NCI-H146 (cell line): Measurements from ENCODE around the gene ZFR2.
"Not testable (repeated sequence)": the region's sequence is repeated elsewhere in the genome, so short reads cannot be mapped to it uniquely, and the experiment has no call there.

Source experiments
- DNase-seq: peaks from one replicate; lab custom pipeline; 2025; lab: John Stamatoyannopoulos, UW

Gene ZFR2

DNA sequence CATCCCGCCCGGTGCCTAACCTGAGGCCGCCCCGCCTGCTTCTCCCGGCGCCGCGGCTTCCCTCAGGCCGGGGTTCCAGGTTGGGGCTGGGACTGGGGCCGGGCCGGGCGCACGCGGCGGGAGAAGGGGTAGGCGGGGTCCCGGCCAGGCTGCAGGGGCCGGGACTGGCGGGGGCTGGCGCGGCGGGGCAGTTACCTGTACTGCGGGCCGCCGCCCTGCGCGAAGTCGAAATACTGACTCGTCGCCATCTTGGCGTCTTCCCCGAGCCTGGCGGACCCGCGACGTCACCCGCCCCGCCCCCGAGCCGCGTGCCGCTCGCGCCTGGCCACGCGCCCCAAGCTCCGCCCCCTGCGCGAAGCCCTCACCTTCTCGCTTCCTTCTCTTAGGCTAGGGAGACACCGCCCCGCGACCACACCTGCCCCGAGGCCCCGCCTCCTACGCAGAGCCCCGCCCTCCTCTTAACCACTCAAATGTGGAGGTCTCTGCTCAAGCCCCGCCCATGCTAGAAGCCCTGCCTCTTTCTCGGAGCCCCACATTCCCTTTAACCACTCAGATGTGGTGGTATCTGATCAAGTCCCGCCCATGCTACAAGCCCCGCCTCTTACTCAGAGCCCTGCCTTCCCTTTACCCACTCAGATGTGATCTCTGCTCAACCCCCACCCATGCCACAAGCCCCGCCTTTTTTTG lies at the start of gene ZFR2:
ZFR2 (minus strand) TSS at position 269 of the 687 bp plus-strand sequence; CDS start at position 248, 21 bp downstream.
- no peak for DNase-seq

DNA sequence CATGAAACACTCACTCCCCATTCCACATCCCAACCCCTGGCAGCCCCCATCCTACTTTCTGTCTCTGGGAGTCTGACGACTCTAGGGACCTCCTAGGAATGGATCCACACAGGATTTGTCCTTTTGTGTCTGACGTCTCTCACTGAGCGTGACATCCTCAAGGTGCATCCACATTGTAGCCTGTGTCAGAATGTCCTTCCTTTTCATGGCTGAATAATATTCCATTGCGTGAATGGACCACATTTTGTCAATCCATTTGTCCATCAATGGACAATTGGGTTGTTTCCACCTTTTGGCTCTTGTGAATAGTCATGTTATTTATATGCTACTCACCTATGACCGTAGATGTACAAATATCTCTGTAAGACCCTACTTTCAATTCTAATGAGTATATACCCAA lies 47.2 kb upstream of the ZFR2 start:
- DNase-seq = no peak

DNA sequence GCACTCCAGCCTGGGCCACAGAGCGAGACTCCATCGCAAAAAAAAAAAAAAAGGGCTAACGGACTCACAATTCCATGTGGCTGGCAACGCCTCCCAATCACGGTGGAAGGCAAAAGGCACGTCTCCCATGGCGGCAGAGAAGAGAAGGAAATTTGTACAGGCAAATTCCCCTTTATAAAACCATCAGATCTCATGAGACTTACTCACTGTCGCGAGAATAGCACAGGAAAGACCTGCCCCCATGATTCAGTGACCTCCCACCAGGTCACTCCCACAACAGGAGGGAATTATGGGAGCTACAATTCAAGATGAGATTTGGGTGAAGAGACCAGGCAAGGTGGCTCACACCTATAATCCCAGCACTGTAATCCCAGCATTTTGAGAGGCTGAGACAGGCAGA lies 45.4 kb upstream of the ZFR2 start:
- DNase-seq = no peak

DNA sequence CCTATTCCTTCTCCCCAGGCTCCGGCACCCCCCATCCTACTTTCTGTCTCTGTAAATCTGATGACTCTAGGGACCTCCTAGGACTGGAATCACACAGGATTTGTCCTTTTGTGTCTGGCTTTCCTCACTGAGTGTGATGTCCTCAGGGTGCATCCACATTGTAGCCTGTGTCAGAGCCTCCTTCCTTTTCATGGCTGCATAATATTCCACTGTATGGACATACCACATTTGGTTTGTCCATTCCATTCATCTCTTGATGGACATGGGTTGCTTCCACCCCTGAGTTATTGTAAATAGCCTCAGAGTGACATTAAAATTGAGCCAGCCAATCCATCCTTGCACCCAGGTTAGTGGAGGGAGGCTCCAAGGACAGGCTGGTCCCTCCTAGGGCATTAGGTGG lies 41.3 kb upstream of the ZFR2 start:
- no peak for DNase-seq

DNA sequence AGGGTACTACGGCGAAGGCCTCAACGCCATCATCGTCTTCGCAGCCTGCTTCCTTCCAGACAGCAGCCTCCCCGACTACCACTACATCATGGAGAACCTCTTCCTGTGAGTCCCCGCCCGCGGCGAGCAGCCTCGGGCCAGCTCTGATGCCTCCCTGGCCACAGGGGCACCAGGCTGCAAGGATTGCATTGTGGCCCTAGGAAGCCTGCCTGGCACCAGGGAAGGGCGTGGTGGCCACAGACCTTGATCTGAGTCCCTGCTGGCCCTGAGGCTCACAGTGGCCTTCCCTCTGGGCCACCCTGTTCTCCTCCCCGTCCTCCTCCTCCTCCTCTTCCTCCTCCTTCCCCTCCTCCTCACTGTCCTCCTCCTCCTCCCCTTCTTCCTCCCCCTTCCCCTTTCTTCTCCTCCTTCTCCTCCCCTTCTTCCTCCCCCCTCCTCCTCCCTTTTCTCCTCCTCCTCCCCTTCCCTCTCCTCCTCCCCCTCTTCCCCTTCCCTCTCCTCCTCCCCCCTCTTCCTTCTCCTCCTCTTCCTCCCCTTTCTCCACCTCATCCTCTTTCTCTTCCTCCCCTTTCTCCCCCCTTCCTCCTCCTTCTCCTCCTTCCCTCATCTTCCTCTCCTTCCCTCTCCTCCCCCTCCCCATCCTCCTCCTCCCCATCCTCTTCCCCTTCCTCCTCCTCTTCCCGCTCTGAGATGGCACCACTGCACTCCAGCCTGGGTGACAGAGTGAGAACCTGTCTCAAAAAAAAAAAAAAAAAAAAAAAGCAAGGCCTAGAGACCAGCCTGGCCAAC lies 39.6 kb upstream of the ZFR2 start:
- no peak for DNase-seq

DNA sequence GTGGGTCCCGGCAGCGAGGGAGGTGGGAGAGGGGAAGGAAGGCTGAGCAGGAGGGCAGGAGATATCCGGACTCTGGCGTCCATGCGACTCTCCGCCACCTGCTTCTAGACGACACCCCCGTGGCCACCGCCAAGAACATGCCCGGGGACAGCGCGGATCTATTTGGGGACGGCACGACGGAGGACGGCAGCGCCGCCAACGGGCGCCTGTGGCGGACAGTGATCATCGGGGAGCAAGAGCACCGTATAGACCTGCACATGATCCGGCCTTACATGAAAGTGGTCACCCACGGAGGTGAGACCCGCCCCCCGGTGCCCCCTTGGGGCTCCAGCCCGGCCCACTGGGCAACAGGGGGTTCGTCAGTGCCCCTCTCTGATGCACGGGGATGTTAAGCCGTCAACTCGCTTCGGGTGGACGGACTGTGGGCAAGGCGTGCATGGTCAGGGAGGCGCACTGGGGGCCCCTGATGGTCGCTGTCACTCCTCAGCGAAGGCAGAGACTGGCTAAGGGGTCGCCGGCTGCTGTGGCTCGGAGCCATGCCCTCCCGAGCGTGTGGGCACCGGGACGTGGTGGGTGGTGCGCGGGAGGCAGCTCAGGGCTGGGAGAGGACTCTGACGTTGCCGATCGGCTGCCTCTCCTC lies 38.9 kb upstream of the ZFR2 start:
- DNase-seq = no peak

DNA sequence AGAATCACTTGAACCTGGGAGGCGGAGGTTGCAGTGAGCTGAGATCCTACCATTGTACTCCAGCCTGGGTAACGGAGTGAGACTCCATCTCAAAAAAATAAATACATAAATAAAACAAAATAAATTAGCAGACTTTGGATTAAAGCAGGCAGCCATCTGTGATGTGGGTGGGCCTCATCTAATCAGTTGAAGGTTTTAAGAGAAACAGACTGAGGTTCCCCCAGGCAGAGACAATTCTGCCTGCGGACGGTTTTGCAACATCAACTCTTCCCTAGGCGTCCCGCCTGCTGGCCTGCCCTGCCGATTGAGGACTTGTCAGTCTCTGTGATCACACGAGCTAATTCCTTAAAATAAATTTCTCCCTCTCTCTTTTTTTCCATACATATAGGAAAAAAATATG lies 35.4 kb upstream of the ZFR2 start:
- no peak for DNase-seq

DNA sequence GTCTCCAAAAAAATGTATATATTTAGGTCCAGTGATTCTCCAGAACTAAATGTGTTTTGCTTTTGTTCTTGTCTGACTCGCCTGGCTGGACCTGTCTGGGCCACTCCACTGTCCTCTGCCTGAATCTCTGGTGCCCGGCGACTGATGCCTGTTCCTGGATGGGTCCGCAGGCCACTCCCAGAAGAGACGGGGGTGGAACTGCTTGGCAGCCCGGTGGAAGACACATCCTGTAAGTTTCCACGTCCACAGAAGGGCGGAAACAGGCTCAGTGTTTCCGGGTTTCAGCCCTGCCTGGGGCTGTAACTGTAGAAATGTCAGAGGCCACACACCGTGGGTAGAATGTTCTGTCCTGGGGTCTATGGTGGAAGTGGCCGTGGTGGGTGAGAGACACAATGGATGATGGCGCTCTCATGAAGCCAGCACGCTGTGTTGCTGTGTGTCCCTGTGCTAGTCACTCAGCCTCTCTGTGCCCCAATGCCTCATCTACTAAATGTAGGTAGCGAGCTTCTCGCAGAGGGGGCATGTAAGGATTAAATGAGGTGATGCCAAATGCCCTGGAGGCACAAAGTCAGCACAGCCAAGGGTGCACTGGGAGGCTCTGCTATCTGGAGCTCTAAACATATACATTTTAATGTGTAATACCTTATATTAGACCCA lies 33.6 kb upstream of the ZFR2 start:
- DNase-seq = no peak

DNA sequence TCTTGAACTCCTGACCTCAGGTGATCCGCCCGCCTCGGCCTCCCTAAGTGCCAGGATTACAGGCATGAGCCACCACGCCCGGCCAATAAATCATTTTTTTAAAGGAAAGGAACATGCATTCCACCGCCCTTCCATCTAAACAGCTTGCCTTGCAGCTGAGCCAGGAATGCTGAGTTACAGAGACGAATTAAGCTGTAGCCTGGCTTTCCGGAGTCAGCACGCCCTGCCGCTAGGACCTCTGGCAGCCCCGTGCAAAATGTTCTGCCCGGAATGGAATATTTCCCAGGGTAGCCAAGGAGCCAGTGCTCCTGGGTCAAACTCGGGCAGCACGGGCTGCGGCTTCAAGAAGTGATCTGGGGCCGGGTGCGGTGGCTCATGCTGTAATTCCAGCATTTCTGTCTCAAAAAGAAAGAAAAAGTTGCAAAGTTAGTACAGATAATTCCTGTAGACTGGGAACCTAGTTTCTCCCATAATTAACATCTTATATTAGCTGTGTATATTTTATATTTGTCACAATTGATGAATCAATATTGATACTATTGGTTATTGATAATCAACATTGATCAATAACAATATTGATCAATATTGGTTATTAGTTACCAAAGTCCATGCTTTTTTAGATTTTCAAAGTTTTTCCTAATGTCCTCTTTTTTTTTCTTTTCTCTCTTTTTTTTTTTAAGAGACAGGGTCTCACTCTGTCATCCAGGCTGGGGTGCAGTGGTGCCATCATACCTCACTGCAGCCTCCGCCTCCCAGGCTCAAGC lies 30.9 kb upstream of the ZFR2 start:
- DNase-seq = no peak

DNA sequence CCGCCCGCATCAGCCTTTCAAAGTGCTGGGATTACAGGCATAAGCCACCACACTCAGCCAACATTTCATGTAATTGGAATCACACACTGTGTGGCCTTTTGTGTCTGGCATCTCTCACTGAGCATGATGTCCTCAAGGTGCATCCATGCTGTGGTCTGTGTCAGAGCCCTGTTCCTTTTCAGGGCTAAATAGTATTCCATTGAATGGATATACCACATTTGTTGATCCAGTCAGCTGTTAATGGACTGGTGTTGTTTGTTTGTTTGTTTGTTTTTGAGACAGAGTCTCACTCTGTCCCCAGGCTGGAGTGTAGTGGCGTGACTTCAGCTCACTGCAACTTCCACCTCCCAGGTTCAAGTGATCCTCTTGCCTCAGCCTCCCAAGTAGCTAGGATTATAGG lies 29.6 kb upstream of the ZFR2 start:
- DNase-seq = no peak

DNA sequence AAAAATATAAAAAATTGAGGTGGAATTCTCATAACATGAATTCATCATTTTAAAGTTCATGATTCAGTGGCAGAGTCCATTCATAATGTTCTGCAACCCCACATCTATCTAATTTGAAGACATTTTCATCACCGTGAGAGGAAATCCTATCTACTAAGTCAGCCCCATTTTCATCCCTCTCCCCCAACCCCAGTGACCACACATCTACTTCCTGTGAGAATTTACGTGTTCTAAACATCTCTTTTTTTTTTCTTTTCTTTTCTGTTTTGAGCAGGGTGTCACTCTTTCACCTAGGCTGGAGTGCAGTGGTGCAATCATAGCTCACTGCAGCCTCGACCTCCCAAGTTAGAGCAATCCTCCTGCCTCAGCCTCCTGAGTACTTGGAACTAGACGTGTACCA lies 29.1 kb upstream of the ZFR2 start:
- DNase-seq = no peak

DNA sequence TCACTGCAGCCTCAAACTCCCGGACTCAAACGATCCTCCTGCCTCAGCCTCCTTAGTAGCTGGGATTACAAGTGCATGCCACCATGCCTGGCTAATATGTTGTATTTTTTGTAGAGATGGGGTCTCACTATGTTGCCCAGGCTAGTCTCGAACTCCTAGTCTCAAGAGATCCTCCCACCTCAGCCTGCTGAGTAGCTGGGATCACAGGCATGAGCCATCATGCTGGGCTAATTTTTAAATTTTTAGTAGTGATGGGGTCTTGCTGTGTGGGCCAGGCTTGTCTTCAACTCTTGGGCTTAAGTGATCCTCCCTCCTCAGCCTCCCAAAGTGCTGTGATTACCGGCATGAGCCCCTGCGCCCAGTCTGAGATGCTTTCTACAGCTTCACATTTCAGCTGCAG lies 26.9 kb upstream of the ZFR2 start:
- DNase-seq = no peak

DNA sequence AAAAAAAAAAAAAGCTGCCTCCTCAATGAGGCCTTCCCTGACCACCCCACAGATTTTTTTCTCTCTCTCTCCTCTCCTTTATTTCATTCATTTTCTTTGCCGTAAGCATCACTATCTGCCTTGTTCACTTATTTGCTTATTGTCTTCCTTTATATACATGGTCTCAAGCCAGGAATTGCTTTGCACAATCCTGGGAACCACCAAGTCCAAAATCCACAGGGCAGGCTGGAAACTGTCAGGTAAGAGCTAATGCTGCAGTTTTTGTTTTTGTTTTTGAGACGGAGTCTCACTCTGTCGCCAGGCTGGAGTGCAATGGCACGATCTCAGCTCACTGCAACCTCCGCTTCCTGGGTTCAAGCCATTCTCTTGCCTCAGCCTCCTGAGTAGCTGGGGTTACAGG lies 26.1 kb upstream of the ZFR2 start:
- DNase-seq = not testable (repeated sequence)

DNA sequence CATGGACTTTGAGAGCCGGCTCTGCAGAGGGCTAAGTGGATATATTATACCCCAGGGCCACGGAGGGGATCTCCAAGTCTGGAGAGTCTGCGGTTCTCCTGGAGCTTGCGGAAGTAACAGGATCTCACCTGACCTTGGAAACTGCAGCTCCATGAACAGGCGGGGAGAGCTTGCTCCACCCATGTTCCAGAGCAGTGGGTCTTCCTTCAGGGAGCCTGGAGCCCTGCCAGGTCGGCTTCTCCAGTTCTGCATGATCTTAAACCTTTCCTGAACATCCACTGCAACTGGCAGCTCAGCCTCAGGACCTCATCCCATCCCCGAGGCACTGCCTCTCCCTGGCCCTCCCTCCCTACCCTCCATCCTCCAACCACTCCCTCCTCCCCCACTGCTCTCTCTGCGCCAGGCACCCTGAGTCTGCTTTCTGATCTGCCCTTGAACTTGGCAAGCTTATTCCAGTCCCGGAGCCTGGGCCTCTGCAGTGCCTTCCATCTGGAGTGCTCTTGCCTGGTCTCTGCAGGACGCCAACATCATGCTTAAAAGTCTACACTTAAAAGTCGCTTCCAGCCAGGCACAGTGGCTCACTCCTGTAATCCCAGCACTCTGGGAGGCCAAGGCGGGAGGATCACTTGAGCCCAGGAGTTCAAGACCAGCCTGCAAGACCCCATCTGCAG lies 24.8 kb upstream of the ZFR2 start:
- DNase-seq = no peak

DNA sequence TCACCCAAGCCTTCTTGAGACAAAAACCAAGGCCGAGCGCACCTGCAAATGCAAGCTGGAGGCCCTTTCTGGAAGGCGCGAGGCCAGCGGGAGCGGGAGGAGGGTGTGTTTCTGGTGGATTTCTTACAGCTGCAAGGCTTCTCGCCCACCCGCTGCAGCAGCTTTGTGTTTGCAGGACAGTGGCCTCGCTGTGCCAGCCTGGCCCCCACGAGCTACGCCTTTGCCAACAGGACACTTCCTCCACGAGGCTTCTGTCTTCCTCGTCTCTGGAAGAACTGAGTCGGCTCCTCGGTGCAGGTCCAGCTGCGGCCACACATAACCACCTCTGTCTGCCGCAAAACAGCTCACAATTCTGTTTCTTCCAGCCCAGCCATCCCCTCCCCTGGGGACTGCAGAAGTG lies 21.8 kb upstream of the ZFR2 start:
- DNase-seq = no peak

DNA sequence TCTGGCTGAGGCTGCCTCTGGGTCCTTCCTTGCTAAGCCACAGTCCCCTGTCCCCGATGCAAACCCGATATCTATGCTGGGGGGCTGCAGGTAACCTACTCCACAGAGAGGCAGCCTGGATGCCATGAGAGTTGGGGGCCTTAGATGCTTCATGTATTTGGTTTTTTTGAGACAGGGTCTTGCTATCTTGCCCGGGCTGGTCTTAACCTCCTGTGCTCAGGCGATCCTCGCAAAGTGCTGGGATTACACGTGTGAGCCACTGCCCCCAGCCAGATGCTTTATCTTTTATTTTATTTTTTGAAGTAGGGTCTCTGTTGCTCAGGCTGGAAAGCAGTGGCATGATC lies 13.2 kb upstream of the ZFR2 start:
- no peak for DNase-seq

DNA sequence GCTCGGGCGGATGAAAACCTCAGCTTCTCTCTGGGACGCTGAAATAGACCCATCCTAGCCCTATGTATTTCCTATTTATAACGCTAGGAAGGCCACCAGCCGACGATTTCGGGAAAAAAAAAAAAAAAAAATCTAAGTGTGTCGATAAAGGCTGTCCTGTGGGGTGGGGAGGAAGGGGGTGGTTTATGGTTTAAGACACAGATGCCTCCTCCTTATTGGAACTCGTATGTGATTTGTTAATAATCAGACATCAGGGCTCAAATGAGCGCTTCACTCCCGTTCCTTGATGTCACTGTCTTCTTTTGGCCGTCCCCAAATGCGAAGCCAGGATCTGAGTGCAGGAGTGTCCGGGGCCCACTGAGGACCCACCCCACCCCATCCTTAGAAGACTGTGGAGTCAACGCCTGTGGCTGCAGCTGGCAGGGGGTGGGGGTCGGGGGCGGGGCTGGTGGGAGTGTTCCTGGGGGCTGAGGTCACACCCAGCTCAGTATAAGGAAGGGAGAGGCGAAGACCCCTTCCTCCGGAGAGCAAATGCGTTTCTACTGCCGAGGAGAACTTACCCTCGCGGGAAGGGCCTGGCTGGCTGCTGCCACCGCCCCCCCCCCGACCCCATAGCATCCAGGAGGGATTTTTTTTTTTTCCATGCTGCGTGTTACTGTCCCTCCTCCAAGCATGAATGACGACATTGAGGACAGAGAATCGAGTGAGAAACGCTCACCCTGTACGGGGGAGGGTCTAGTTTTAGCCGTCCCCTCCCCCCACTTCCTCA lies 12.6 kb upstream of the ZFR2 start:
- peak; percentile 34 for DNase-seq

DNA sequence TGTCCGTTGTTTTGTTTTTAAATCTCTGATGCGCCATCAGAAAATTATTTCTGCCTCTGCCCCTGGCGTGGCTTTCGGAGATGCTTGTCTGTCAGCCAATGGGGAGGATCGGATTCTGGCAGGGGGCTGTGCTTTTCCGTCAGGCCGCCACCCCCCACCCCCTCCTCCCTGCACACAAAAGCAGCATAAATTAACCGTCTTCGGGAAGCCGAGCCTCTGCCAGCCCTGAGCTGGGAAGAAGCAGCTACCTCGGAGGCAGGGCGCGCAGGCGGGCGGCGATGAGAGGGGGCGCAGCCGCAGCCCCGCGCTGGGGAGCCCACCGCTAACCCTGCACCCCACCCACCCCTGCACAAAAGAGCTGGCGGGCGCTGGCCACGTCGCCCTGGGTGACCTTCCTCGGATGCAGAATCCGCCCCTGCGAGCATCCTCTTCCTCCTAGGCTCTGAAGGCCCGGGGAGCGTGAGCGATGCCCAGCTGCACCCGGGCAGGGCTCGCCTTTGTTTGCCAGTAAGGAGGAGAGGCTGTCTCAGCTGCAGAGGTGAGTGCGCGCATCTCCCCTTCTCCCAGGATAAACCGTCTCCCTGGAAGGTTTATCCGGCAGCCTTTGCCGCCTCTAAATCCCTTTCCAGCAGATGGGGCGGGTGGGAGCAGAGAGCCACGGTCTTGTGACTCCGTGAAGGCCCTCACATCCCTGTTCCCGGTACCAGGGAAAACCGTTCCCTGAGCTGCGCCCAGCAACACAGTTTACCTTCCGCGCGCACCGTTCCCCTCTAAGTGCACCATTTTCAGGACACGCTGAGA lies 11.8 kb upstream of the ZFR2 start, which contains the start of gene ATCAY:
ATCAY (plus strand) TSS at position 215 of the 801 bp plus-strand sequence. CDS start 5,083 bp downstream, outside the sequence.
- peak; percentile 86 for DNase-seq

DNA sequence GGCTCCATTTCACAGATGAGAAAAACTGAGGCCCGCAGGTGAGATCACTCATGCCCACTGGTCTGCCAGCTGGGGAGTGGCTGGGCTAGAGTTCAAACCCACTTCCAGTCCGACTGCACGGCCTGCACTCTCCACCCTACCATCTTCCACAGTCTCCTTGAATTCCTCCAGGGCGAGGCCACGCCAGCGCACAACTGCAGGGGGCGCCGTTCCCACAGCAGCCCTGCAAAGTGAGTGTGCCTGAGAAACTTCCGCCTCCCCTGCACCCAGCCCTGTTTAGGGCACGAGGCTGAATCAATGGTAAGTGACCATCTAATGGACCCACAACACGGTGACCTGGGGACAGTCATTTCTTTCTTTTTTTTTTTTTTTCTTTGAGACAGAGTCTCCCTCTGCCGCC lies 10.8 kb upstream of the ZFR2 start:
- no peak for DNase-seq

DNA sequence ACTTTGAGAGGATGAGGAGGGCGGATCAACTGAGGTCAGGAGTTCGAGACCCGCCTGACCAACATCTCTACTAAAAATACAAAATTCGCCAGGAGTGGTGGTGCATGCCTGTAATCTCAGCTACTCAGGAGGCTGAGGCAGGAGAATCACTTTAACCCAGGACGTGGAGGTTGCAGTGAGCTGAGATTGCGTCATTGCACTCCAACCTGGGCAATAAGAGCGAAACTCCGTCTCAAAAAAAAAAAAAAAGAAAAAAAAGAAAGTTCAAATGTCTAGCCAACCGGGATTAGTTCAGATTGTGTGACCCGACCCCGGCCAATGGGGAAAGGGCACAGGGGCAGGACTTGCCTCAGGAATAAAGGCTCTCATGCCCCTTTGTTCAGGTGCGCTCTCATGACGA lies 5.9 kb upstream of the ZFR2 start:
- DNase-seq = not testable (repeated sequence)
